Inferior parietal cortex (tissue), 1 donor: ENCODE results near the gene FLT1.

ENCODE experiments used
- DNase-seq: peaks from one replicate; pipeline ENCODE4 v3.0.0-alpha.2; 2016; ENCODE audit errors: extremely low spot score

Gene FLT1

GRCh38 chr13:28458608-28459007 is 36.3 kb downstream of the FLT1 start:
- DNase-seq, result no peak

- DNase-seq, result no peak
These were observed 36.9 kb downstream of the FLT1 start for GRCh38 chr13:28458051-28458450.

DNA sequence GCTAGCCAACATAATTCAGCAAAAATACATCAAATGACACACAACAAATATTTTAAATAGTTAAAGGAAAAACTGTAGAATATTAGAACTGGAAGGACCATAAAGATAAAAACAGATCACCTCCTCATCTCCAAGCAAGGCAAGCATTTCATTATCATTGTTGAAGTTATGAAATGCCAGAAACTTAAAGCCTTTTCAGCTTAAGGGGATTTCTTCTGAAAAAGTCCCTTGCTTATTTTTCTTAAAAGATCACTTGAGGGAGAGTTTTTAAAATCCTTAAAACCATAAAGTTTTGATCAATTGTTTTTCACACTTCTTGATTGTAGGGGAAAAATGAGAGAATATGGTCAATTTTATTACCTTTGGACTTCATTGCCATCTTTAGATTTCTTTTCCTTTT is 37.4 kb downstream of the FLT1 start:
- no peak for DNase-seq

DNA sequence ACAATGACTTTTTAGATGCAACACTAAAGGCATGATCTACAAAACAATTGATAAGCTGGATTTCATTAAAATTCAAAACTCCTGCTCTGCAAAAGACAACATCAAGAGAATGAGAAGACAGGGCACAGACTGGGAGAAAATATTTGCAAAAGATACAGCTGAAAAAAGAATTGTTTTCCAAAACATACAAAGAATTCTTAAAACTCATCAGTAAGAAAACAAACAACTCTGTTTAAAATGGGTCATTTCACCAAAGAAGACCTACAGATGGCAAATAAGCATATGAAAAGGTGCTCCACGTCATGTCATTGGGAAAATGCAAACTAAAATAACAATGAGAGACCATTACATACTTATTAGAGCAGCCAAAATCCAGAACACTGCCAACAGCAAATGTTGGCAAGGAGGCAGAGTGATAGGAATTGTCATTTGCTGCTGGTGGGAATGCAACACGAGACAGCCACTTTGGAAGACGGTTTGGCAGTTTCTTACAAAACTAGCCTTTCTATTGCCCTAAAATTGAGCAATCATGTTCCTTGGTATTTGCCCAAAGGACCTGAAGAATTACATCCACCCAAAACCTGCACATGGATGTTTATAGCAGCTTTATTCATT is 39.2 kb downstream of the FLT1 start:
- no peak for DNase-seq

DNA sequence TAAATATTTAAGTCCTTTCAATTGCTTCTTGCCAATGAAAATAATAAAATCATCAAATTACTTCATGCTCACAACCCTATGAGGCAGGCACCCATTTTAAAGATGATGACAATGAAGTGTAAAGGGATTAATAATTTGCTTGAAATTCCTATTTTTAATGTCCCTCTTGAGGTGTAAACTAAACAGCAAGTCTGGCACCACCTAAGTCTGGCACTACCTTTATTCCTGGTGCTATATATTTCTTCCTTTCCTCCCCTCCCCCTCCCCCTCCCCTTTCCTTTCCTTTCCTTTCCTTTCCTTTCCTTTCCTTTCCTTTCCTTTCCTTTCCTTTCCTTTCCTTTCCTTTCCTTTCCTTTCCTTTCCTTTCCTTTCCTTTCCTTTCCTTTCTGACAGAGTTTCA is 42.2 kb downstream of the FLT1 start:
- no peak for DNase-seq

GRCh38 chr13:28451482-28452217 is 43.3 kb downstream of the FLT1 start:
- no peak for DNase-seq

DNA sequence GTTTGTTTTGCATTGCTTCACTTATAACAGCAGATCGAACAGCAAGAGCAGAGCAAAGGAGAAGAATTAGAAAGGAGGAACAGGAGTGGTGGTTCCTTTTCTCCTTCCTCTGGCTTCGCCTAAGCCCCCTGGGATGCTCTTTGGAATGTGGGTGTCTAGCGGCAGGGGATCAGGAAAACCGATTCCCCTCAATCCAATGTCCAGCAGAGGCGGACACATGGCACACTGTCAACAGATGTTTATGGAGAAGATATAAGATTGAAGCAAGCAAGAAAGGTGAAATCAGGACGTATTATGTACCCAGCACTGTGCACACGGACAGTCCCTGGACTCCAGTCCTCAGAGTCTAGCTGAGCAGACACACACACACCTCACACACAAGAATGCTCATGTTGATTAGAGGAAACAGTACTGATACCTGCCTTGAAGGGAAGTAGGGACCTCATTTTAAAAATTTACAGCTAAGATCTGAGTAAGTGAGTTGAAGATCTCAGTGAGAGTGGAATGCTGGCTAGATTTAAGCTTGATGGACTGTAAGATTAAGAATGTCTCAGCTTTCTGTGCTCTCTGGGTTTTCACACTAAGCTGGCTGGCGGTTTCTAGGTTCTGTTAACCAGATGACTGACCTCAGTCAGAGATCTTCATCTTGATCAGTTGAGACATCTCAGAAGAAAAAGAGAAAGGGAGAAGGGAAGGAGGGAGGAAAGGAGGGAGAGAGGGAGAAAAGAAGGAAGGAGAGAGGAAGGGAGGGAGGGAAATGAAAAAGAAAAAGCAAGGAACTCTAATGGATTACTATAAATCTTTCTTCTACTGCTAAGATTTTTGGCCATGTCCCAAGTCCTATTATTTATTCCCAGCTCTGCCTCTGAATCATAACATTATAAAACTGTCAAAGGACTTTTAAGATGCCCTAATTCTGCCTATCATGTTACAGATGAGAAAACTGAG is 44.8 kb downstream of the FLT1 start:
- no peak for DNase-seq

GRCh38 chr13:28448651-28449358 is 46.1 kb downstream of the FLT1 start:
- DNase-seq, result no peak

DNA sequence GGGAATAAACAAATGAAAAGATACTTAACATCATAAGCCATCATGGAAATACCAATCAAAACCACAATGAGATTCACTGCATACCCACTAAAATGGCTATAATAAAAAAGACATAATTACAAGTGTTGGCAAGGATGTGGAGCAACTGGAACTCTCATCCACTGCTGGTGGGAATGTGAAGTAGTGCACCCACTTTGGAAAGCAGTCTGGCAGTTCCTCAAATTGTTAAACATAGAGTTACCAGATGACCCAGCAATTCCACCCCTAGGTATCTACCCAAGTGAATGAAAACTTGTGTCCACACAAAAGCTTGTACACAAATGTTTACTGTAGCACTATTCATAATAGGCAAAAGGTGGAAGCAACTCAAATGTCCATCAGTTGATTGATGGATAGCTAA is 46.9 kb downstream of the FLT1 start:
- DNase-seq, result no peak

DNA sequence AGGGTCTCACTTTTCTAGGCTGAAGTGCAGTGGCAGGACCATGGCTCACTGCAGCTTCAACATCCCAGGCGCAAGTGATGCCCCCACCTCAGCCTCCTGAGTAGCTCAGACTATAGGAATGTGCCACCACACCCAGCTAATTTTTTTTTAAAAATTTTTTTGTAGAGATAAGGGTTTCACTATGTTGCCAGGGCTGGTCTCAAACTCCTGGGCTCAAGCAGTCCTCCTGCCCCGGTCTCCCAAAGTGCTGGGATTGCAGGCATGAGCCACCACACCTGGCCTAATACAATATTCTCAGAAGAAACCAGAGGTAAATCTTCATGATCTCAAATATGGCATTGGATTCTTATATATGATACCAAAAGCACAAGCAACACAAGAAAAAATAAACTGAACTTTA is 47.7 kb downstream of the FLT1 start:
- no peak for DNase-seq

GRCh38 chr13:28442839-28443238 is 52.1 kb downstream of the FLT1 start:
- DNase-seq, result no peak

DNA sequence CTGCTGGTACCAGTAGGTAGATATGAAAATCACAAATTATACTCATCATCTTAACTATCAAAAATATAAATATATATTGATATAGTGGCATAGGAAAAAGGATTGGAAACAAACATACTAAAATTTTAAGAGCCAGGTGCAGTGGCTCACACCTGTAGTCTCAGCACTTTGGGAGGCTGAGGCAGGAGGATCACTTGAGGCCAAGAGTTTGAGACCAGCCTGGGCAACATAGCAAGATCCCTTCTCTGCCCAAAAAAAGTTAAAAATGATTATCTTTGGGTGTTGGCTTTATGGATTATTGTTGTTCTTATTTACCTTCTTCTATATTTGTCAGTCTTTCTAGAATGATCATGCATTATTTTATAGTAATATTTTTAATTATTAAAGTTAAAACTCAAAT is 53.4 kb downstream of the FLT1 start:
- DNase-seq, result no peak

GRCh38 chr13:28440774-28441504 is 54.0 kb downstream of the FLT1 start:
- no peak for DNase-seq

DNA sequence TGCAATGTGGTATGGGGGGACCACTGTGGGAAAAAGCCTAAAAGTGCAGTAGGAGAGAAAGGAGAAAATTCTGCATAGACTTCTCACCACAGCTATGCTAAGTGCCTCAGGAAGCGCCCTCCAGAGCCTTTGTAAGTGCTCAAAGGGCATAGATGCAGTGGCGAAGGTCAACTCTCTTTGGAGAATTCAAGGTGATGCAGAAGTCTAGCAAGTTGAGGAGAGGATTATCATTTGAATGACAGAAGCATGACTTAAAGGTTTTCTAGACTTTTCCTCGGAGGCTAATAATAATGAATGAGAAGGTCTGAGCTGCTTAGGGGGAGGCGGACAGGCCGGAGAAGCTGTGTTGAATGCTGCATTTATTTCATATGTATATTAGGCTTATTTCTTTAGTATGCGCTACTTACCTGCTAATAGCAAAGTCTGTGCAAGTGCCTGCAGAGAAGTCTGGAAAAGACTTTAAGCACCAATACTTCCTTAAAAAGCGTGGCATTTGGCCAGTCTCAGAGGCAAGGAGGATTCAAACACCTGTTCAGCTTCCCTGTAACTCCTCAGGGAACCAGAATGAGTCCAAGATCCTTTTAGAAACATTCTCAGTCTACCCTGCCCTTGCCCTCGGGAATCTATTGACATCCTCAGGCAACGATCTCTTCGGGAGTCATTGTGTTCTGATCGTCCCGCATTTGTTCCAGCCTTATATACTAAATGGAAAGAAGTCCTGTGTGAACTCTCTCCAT is 56.2 kb downstream of the FLT1 start:
- no peak for DNase-seq

GRCh38 chr13:28438067-28438466 is 56.9 kb downstream of the FLT1 start:
- DNase-seq, result no peak

- DNase-seq, result no peak
These were observed 59.0 kb downstream of the FLT1 start for GRCh38 chr13:28435917-28436316.

GRCh38 chr13:28434926-28435325 is 60.0 kb downstream of the FLT1 start:
- DNase-seq, result no peak

- DNase-seq, result no peak
These were observed 61.9 kb downstream of the FLT1 start for GRCh38 chr13:28432816-28433560.

DNA sequence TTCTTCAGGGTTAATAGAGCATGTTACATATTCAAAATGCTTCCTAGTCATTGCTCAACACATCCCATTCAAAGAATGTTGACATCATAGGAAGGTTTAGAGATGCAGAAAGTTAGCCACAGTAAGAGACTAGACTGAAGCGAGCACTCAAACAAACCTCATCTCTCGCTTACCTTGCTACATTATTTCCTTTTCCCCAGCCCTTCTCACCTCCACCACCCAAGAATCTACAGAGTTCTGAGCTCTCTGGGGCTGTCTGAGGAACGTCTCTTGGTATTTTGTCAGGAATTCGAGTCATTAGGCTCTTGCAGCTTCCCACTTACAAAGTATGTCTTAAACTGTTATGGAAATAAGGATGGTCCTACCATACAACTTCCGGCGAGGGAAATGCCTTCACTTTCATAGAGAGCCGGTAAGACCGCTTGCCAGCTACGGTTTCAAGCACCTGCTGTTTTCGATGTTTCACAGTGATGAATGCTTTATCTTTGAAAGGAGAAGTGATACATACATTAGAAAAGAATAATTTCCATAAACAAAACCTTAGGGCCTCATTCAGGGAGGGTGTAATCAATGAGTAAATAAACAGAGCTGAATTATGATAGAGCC is 65.1 kb downstream of the FLT1 start:
- no peak for DNase-seq
